ENCODE data around the gene PRSS36.
"Not testable (repeated sequence)": the region's sequence is repeated elsewhere in the genome, so short reads cannot be mapped to it uniquely, and the experiment has no call there.

PRSS36 gene

DNA sequence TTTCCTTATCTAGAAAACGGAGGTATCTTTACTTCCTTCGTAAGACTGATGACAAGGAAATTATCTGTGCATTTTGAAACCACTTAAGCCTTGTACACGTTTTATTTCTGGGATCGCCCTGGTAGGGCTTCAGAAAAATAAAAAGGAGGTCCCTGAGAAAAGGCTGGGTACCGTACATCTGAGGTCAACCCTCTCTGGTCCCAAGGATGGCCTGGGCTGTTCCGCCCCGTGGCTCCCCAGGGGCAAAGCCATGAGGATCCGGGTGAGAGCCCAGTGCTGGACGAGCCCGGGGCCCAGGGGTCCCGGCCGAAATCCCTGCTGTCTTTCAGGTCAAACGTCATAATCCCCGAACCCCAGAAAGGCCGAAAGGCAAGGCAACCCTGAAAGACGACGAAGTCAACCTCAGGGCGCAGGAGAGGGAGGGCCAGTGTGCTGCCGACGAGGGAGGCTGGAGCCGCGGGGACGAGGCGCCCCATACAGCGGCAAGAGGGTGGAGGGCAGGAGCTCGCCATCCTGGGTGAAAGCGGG lies 29.4 kb upstream of the PRSS36 start:
- Histone ChIP-seq H3K27ac (ENCODE audit: low read depth, low read length, poor library complexity, severe bottlenecking) (peak overlapping the region; percentile 88), H3K27me3 (ENCODE audit: insufficient read depth, low read length) (no peaks in the 10 kb centered on the region), H3K4me1 (ENCODE audit: insufficient read depth, low read length, severe bottlenecking) (peaks cover 31% of the 10 kb centered on the region), H3K9me2 (ENCODE audit: low read depth, low read length) (no peaks in the 10 kb centered on the region), H3K9ac (ENCODE audit: low read length) (peak overlapping the region; percentile 89), H3K4me3 (ENCODE audit: low read depth, low read length, poor library complexity, severe bottlenecking) (peak overlapping the region; percentile 75), H3F3A (ENCODE audit: insufficient read depth, low read length) (peaks cover 5% of the 10 kb centered on the region; the same call in 1 of the 2 replicates), H3K36me3 (ENCODE audit: insufficient read depth, low read length) (peaks cover 37% of the 10 kb centered on the region), H3K4me2 (ENCODE audit: low read length) (peak overlapping the region; percentile 94), H3K79me2 (ENCODE audit: insufficient read depth, low read length) (peaks cover 39% of the 10 kb centered on the region), H2AFZ (ENCODE audit: low read length) (no peak overlapping the region), H4K20me1 (ENCODE audit: insufficient read depth, low read length) (peaks cover 7% of the 10 kb centered on the region; the same call in 1 of the 2 replicates), H3K9me3 (ENCODE audit: low read length) (no peaks in the 10 kb centered on the region)
- no peak for TF ChIP-seq EZH2 (IDR thresholded peaks at IDR 0.05; ENCODE audit: borderline replicate concordance, low read length)
- TF ChIP-seq, protein P1, sequence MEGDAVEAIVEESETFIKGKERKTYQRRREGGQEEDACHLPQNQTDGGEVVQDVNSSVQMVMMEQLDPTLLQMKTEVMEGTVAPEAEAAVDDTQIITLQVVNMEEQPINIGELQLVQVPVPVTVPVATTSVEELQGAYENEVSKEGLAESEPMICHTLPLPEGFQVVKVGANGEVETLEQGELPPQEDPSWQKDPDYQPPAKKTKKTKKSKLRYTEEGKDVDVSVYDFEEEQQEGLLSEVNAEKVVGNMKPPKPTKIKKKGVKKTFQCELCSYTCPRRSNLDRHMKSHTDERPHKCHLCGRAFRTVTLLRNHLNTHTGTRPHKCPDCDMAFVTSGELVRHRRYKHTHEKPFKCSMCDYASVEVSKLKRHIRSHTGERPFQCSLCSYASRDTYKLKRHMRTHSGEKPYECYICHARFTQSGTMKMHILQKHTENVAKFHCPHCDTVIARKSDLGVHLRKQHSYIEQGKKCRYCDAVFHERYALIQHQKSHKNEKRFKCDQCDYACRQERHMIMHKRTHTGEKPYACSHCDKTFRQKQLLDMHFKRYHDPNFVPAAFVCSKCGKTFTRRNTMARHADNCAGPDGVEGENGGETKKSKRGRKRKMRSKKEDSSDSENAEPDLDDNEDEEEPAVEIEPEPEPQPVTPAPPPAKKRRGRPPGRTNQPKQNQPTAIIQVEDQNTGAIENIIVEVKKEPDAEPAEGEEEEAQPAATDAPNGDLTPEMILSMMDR (IDR thresholded peaks at IDR 0.05; ENCODE audit: low read length) = no peak

DNA sequence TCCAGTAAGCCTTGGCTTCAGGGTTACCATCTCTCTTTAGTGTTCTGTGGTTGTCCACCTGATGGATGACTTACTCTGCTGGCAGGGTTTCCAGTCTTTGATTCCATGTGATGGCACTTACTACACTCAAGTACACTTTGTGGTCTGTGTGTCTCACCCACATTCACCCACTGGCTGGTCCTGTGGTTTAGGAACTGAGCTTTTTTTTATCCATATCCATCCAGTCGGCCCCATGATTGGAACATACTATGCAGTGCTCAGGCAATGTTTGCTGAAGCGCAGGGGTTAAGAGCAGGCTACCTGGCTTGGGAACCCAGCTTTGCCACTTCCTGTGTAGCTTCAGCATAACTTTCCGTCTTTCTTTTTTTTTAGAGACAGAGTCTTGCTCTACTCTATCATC lies 27.3 kb upstream of the PRSS36 start:
- Histone ChIP-seq H3K4me2 (ENCODE audit: low read length) (0 out of 2 replicates have a peak overlapping the region, but pooled peaks have one; percentile 16), H3K9ac (ENCODE audit: low read length) (peak overlapping the region; percentile 30; the same call in 1 of the 2 replicates), H3K4me3 (ENCODE audit: low read depth, low read length, poor library complexity, severe bottlenecking) (no peak overlapping the region), H3K4me1 (ENCODE audit: insufficient read depth, low read length, severe bottlenecking) (peaks cover 26% of the 10 kb centered on the region), H2AFZ (ENCODE audit: low read length) (peak overlapping the region; percentile 84; the same call in 1 of the 2 replicates), H4K20me1 (ENCODE audit: insufficient read depth, low read length) (0 out of 2 replicates have a peak, but pooled peaks cover 2% of the 10 kb centered on the region), H3K27me3 (ENCODE audit: insufficient read depth, low read length) (no peaks in the 10 kb centered on the region), H3K79me2 (ENCODE audit: insufficient read depth, low read length) (peaks cover 21% of the 10 kb centered on the region), H3K27ac (ENCODE audit: low read depth, low read length, poor library complexity, severe bottlenecking) (no peak overlapping the region), H3K36me3 (ENCODE audit: insufficient read depth, low read length) (peaks cover 15% of the 10 kb centered on the region), H3F3A (ENCODE audit: insufficient read depth, low read length) (peaks cover 5% of the 10 kb centered on the region; the same call in 1 of the 2 replicates), H3K9me2 (ENCODE audit: low read depth, low read length) (no peaks in the 10 kb centered on the region), H3K9me3 (ENCODE audit: low read length) (no peaks in the 10 kb centered on the region)
- TF ChIP-seq EZH2 (IDR thresholded peaks at IDR 0.05; ENCODE audit: borderline replicate concordance, low read length) = no peak
- TF ChIP-seq, protein P1 (IDR thresholded peaks at IDR 0.05; ENCODE audit: low read length) = no peak

DNA sequence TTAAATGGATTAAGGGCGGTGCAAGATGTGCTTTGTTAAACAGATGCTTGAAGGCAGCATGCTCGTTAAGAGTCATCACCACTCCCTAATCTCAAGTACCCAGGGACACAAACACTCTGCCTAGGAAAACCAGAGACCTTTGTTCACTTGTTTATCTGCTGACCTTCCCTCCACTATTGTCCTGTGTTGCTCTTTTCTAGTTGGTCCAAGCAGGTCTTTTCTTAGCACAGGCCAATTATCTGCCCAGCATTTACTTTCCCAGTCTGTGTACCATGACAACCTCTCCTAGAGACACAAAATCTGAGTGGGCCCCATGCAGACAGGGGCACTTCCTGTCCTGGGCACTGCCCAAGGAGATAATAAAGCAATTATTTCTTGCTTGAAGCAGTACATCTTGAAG lies 20.2 kb upstream of the PRSS36 start:
- H3K4me2 ChIP-seq (ENCODE audit: low read length); H3K9me3 ChIP-seq (ENCODE audit: low read length); H3F3A ChIP-seq (ENCODE audit: insufficient read depth, low read length); H3K79me2 ChIP-seq (ENCODE audit: insufficient read depth, low read length); H3K27me3 ChIP-seq (ENCODE audit: insufficient read depth, low read length); H2AFZ ChIP-seq (ENCODE audit: low read length); H3K27ac ChIP-seq (ENCODE audit: low read depth, low read length, poor library complexity, severe bottlenecking); H3K4me1 ChIP-seq (ENCODE audit: insufficient read depth, low read length, severe bottlenecking); H3K36me3 ChIP-seq (ENCODE audit: insufficient read depth, low read length); H3K9ac ChIP-seq (ENCODE audit: low read length); H3K9me2 ChIP-seq (ENCODE audit: low read depth, low read length); H4K20me1 ChIP-seq (ENCODE audit: insufficient read depth, low read length); H3K4me3 ChIP-seq (ENCODE audit: low read depth, low read length, poor library complexity, severe bottlenecking): not testable (repeated sequence)

DNA sequence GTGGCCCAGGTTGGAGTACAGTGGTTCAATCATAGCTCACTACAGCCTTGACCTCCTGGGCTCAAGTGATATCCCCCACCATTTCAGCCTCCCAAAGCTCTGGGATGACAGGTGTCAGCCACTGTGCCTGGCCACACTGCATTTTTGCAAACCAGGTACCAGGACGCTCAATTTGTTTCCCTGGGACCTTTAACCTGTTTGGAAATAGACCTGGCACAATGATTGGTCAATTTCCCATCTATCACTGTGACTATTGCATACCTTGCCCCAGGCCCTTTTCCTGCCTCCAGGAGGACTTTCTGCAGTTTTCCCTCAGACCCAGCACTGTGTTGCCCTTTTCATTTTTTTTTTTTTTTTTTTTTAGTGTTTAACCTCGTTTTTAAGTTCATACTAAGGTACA lies 19.0 kb upstream of the PRSS36 start:
- TF ChIP-seq, protein P1 (IDR thresholded peaks at IDR 0.05; ENCODE audit: low read length) = no peak
- no peak for TF ChIP-seq EZH2 (IDR thresholded peaks at IDR 0.05; ENCODE audit: borderline replicate concordance, low read length)

More for the DNA sequence above, 19.0 kb upstream of the PRSS36 start:
- Histone ChIP-seq H3K27ac (ENCODE audit: low read depth, low read length, poor library complexity, severe bottlenecking) (no peak overlapping the region), H3K9me2 (ENCODE audit: low read depth, low read length) (no peaks in the 10 kb centered on the region), H4K20me1 (ENCODE audit: insufficient read depth, low read length) (no peaks in the 10 kb centered on the region), H3K4me2 (ENCODE audit: low read length) (no peak overlapping the region), H3K4me1 (ENCODE audit: insufficient read depth, low read length, severe bottlenecking) (no peaks in the 10 kb centered on the region), H3K36me3 (ENCODE audit: insufficient read depth, low read length) (no peaks in the 10 kb centered on the region), H3K79me2 (ENCODE audit: insufficient read depth, low read length) (no peaks in the 10 kb centered on the region), H3K9ac (ENCODE audit: low read length) (no peak overlapping the region), H3K4me3 (ENCODE audit: low read depth, low read length, poor library complexity, severe bottlenecking) (no peak overlapping the region), H3K27me3 (ENCODE audit: insufficient read depth, low read length) (no peaks in the 10 kb centered on the region), H3K9me3 (ENCODE audit: low read length) (no peaks in the 10 kb centered on the region), H3F3A (ENCODE audit: insufficient read depth, low read length) (no peaks in the 10 kb centered on the region), H2AFZ (ENCODE audit: low read length) (no peak overlapping the region)

All from OCI-LY1 (cell line).